OCI-LY7 (cell line): Measurements from ENCODE around the gene PITPNC1. TPM values are rescaled to one million over a fixed set of nuclear protein-coding genes. Genes with fewer than 3 reads are reported as not detected.
A peak's percentile ranks its signal among the peaks of the same experiment; 100 is the strongest.
"Not testable (repeated sequence)": the region's sequence is repeated elsewhere in the genome, so short reads cannot be mapped to it uniquely, and the experiment has no call there.

Experiments
- BruUV-seq: library from RNA; stranded (reverse); fragments of 400-500 nt; replicated peaks from 2 replicates; lab custom pipeline; 2021; lab: Mats Ljungman, UMichigan
- CTCF ChIA-PET: fragments of 300-600 bp; sonication (Branson Sonifier 250); formaldehyde crosslinking; loops from one replicate; lab custom pipeline; 2022; ENCODE audit warnings: antibody characterized with exemption; ENCODE audit not compliant: unreplicated experiment; lab: Charles Lee
- POLR2A ChIA-PET: fragments of 300-600 bp; sonication (Branson Sonifier 250); formaldehyde crosslinking; loops from one replicate; lab custom pipeline; 2022; ENCODE audit warnings: antibody characterized with exemption; lab: Charles Lee
- DNase-seq: peaks from one replicate; pipeline ENCODE4 v3.0.0-alpha.2; 2015; ENCODE audit warnings: low spot score
- H2AFZ ChIP-seq: fragments of 200-600 bp; sonication (generic), shearing (Covaris generic); 2 replicates; pipeline ENCODE4 v1.6.1; 2014; ENCODE audit warnings: mild to moderate bottlenecking, antibody characterized with exemption, low read length, moderate library complexity
- H3K27ac ChIP-seq: fragments of 200-600 bp; sonication (generic); 2 replicates; pipeline ENCODE4 v1.5.1; 2014; ENCODE audit warnings: mixed run types, low read depth, mild to moderate bottlenecking, moderate library complexity, low read length, inconsistent platforms; ENCODE audit not compliant: poor library complexity, severe bottlenecking
- H3K36me3 ChIP-seq: fragments of 200-600 bp; sonication (generic); 2 replicates; pipeline ENCODE4 v1.6.1; 2014; ENCODE audit warnings: mild to moderate bottlenecking, antibody characterized with exemption, low read length, moderate library complexity, mixed read lengths; ENCODE audit not compliant: insufficient read depth
- H3K4me1 ChIP-seq: fragments of 200-600 bp; sonication (generic); 2 replicates; pipeline ENCODE4 v1.5.1; 2014; ENCODE audit warnings: mild to moderate bottlenecking, low read length; ENCODE audit not compliant: insufficient read depth, poor library complexity, severe bottlenecking
- H3K4me2 ChIP-seq: fragments of 200-600 bp; sonication (generic); 2 replicates; pipeline ENCODE4 v1.6.1; 2014; ENCODE audit warnings: mild to moderate bottlenecking, low read length
- H3K4me3 ChIP-seq: fragments of 200-600 bp; sonication (generic); 2 replicates; pipeline ENCODE4 v1.5.1; 2014; ENCODE audit warnings: mild to moderate bottlenecking, low read depth, low read length; ENCODE audit not compliant: poor library complexity, severe bottlenecking
- H3K79me2 ChIP-seq: fragments of 200-600 bp; sonication (generic); 2 replicates; pipeline ENCODE4 v1.6.1; 2016; ENCODE audit warnings: low read depth, mild to moderate bottlenecking, low read length, moderate library complexity, mixed read lengths; ENCODE audit not compliant: insufficient read depth
- H3K9me2 ChIP-seq: fragments of 200-600 bp; sonication (generic); 2 replicates; pipeline ENCODE4 v1.6.1; 2016; ENCODE audit warnings: mild to moderate bottlenecking, low read length, mixed read lengths; ENCODE audit not compliant: insufficient read depth
- H3K9me3 ChIP-seq: fragments of 200-600 bp; sonication (generic); 2 replicates; pipeline ENCODE4 v1.6.1; 2014; ENCODE audit warnings: mild to moderate bottlenecking, mixed run types, low read length, mixed read lengths
- H4K20me1 ChIP-seq: fragments of 200-600 bp; sonication (generic); 2 replicates; pipeline ENCODE4 v1.6.1; 2014; ENCODE audit warnings: mild to moderate bottlenecking, antibody characterized with exemption, low read length, moderate library complexity, mixed read lengths; ENCODE audit not compliant: insufficient read depth
- EZH2phosphoT487 ChIP-seq: fragments of 200-600 bp; sonication (generic); IDR thresholded peaks from 2 replicates; pipeline ENCODE4 v1.6.1; 2018; ENCODE audit warnings: low read depth, borderline replicate concordance, mild to moderate bottlenecking, mixed run types, antibody characterized with exemption, low read length, moderate library complexity, mixed read lengths
- intact Hi-C: fragments of 100-400 bp; cut with micrococcal nuclease; formaldehyde crosslinking; loops from one replicate; pipeline ENCODE4 v1.10.0; 2022; ENCODE audit not compliant: unreplicated experiment
- total RNA-seq, 2 experiments: library from RNA; depleted of rRNA in 1 of 2; stranded (reverse); fragments of >200 nt in 1 of 2; shearing (Covaris generic) in 1 of 2; gene quantifications; 2 replicates each; pipeline ENCODE4 v1.2.3, GENCODE V29; 2014 to 2022
- TF ChIP-seq, protein P1 (sequence below): fragments of 200-600 bp; sonication (generic); conservative IDR thresholded peaks from 2 replicates; pipeline ENCODE4 v1.5.1; 2014; ENCODE audit warnings: mild to moderate bottlenecking, antibody characterized with exemption, low read length, moderate library complexity, mixed read lengths

The PITPNC1 gene
- total RNA-seq, 2 experiments from 2014 or later = 14.3 to 21.1 TPM

DNA sequence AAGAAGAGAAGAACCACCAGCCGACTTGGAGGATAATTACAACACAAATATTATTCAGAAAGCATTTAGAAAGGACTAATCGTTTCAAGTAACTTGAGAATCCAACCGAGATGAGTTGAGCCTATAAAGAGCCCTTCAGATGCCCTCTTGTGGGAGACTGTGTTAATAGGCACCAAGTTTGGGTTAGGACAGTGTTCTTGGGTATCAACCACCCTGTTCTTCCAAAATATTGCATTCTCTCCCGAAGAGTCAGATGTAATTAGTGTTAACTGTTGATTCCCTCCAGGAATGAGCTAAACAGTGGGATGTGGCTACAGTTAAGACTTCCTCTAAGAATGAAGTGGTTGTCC, 252.9 kb downstream of the PITPNC1 start:
- TF ChIP-seq, protein P1, sequence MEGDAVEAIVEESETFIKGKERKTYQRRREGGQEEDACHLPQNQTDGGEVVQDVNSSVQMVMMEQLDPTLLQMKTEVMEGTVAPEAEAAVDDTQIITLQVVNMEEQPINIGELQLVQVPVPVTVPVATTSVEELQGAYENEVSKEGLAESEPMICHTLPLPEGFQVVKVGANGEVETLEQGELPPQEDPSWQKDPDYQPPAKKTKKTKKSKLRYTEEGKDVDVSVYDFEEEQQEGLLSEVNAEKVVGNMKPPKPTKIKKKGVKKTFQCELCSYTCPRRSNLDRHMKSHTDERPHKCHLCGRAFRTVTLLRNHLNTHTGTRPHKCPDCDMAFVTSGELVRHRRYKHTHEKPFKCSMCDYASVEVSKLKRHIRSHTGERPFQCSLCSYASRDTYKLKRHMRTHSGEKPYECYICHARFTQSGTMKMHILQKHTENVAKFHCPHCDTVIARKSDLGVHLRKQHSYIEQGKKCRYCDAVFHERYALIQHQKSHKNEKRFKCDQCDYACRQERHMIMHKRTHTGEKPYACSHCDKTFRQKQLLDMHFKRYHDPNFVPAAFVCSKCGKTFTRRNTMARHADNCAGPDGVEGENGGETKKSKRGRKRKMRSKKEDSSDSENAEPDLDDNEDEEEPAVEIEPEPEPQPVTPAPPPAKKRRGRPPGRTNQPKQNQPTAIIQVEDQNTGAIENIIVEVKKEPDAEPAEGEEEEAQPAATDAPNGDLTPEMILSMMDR = peak; percentile 67
- no peak for TF ChIP-seq EZH2phosphoT487
- peak; percentile 46 for DNase-seq
- no peaks in the 10 kb centered on the region for H3K9me2 ChIP-seq
- no TSS peak for BruUV-seq
- H3K4me2 ChIP-seq = no peak overlapping the region
- H3K27ac ChIP-seq = no peak overlapping the region
- no peaks in the 10 kb centered on the region for H3K79me2 ChIP-seq
- no peaks in the 10 kb centered on the region for H4K20me1 ChIP-seq
- CTCF ChIA-PET = no interaction called here
- no peak overlapping the region for H2AFZ ChIP-seq
- no peak overlapping the region for H3K4me3 ChIP-seq
- intact Hi-C loops = no loop called here
- POLR2A ChIA-PET = interaction anchor here (0.5 to 0.8 kb wide), 2 partner anchors 79 to 82 kb away, joined by 3 to 4 read pairs; no protein-coding TSS in a partner anchor
- no peaks in the 10 kb centered on the region for H3K9me3 ChIP-seq
- H3K36me3 ChIP-seq = no peaks in the 10 kb centered on the region
- H3K4me1 ChIP-seq = no peaks in the 10 kb centered on the region

DNA sequence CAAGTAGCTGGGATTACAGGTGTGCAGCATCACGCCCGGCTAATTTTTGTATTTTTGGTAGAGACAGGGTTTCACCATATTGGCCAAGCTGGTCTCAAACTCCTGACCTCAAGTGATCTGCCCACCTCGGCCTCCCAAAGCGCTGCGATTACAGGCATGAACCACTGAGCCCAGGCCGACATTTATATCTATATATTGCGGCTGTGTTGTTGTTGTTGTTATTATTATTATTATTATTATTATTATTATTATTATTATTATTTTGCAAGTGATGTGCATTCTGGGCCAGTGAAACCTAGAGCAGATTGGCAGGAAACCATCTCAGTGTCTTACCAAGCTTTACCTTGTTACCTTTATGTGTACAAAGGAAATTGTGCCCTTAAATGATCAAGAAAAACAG, 253.8 kb downstream of the PITPNC1 start:
- H3K36me3 ChIP-seq, CTCF ChIA-PET, intact Hi-C loops, H3K9me2 ChIP-seq, H3K79me2 ChIP-seq, BruUV-seq, H3K27ac ChIP-seq, H3K4me2 ChIP-seq, H4K20me1 ChIP-seq, H2AFZ ChIP-seq, DNase-seq, H3K4me1 ChIP-seq, H3K9me3 ChIP-seq, H3K4me3 ChIP-seq: not testable (repeated sequence)
- POLR2A ChIA-PET = interaction anchor here (0.7 to 0.8 kb wide), 2 partner anchors 78 to 199 kb away, joined by 3 to 4 read pairs; no protein-coding TSS in a partner anchor

DNA sequence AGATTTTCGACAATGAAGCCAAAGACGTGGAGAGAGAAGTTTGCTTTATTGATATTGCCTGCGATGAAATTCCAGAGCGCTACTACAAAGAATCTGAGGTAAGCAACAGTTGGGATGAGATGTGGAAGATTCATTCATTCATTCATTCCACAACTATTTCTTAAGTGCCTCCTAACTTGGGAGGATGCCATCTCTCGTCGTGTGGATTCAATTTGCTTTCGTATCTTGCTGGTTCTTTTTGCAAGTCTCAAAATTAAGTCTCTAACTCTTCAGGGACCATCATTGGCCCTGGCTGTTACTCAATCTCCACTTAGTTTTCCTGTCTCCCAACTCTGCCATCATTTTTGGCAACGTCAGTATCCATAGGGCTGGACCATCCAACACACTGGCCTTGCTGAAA, 255.1 kb downstream of the PITPNC1 start:
- Histone ChIP-seq H3K79me2 (no peaks in the 10 kb centered on the region), H3K9me3 (no peaks in the 10 kb centered on the region), H3K36me3 (no peaks in the 10 kb centered on the region), H3K4me1 (no peaks in the 10 kb centered on the region), H4K20me1 (no peaks in the 10 kb centered on the region), H2AFZ (no peak overlapping the region), H3K9me2 (no peaks in the 10 kb centered on the region), H3K27ac (no peak overlapping the region), H3K4me3 (no peak overlapping the region), H3K4me2 (no peak overlapping the region)
- BruUV-seq = no TSS peak
- ChIA-PET POLR2A (no interaction called here), CTCF (no interaction called here)
- DNase-seq = no peak
- TF ChIP-seq EZH2phosphoT487 = no peak
- TF ChIP-seq, protein P1 = no peak
- intact Hi-C loops = no loop called here
